ENCODE results near the gene ALOX12. TPM values are rescaled to one million over a fixed set of nuclear protein-coding genes. Genes with fewer than 3 reads are reported as not detected.
A peak's percentile ranks its signal among the peaks of the same experiment; 100 is the strongest.

Gene ALOX12
- polyA plus RNA-seq, 1 donor: 2.4 TPM

GRCh38 chr17:7002288-7003047 lies 6.6 kb downstream of the ALOX12 start:
- no peak for DNase-seq

- no peak for DNase-seq
Observed at GRCh38 chr17:7003745-7004144, 7.9 kb downstream of the ALOX12 start.

- peak; percentile 79 for DNase-seq
Observed at GRCh38 chr17:7004398-7005253, 8.8 kb downstream of the ALOX12 start.

- no peak for DNase-seq
Observed at GRCh38 chr17:7005716-7006115, 9.9 kb downstream of the ALOX12 start.

- no peak for DNase-seq
Observed at GRCh38 chr17:7007143-7007542, 11.3 kb downstream of the ALOX12 start.

GRCh38 chr17:7010523-7010922 lies 14.7 kb downstream of the ALOX12 start:
- DNase-seq: no peak

- DNase-seq: no peak
Observed at GRCh38 chr17:7011415-7011814, 15.6 kb downstream of the ALOX12 start.

- DNase-seq: no peak
Observed at GRCh38 chr17:7011942-7012254, 16.0 kb downstream of the ALOX12 start.

GRCh38 chr17:7014261-7014994 lies 18.6 kb downstream of the ALOX12 start:
- DNase-seq: peak; percentile 92

GRCh38 chr17:7014995-7015958 lies 19.4 kb downstream of the ALOX12 start:
- DNase-seq: no peak

GRCh38 chr17:7016418-7016817 lies 20.6 kb downstream of the ALOX12 start:
- no peak for DNase-seq

GRCh38 chr17:7016886-7017826 lies 21.3 kb downstream of the ALOX12 start:
- no peak for DNase-seq

GRCh38 chr17:7017827-7018200 lies 22.0 kb downstream of the ALOX12 start:
- DNase-seq: no peak

- DNase-seq: no peak
Observed at GRCh38 chr17:7018331-7018964, 22.6 kb downstream of the ALOX12 start.

GRCh38 chr17:7019367-7019766 lies 23.5 kb downstream of the ALOX12 start:
- no peak for DNase-seq

- no peak for DNase-seq
Observed at GRCh38 chr17:7019839-7020519, 24.1 kb downstream of the ALOX12 start.

- DNase-seq: no peak
Observed at GRCh38 chr17:7020894-7021664, 25.2 kb downstream of the ALOX12 start.

- DNase-seq: no peak
Observed at GRCh38 chr17:7021993-7022778, 26.3 kb downstream of the ALOX12 start.

All from left kidney (tissue), 2 donors.